Mesenchymal stem cell (in vitro differentiated cells and primary cell): ENCODE results near the gene SGIP1.
A peak's percentile ranks its signal among the peaks of the same experiment; 100 is the strongest.

ENCODE experiments used
- DNase-seq: peaks from one replicate; pipeline ENCODE4 v3.0.0-alpha.2; 2013
- H2AFZ ChIP-seq: one replicate; pipeline ENCODE4 v1.6.1; 2013; ENCODE audit warnings: low read depth, mild to moderate bottlenecking, control low read depth, inconsistent platforms, low read length, moderate library complexity
- H2AK5ac ChIP-seq: 2 replicates; pipeline ENCODE4 v1.6.1; 2013; ENCODE audit warnings: low read length, moderate library complexity, mild to moderate bottlenecking, inconsistent platforms; ENCODE audit not compliant: severe bottlenecking
- H2BK120ac ChIP-seq: one replicate; pipeline ENCODE4 v1.6.1; 2013; ENCODE audit warnings: low read depth, mild to moderate bottlenecking, inconsistent platforms, low read length, moderate library complexity
- H2BK12ac ChIP-seq, 2 experiments: one replicate each; pipeline ENCODE4 v1.6.1; 2013; ENCODE audit warnings: inconsistent platforms in 2 of 2, low read length in 2 of 2, mild to moderate bottlenecking in 2 of 2, moderate library complexity in 2 of 2, control low read depth in 1 of 2
- H2BK15ac ChIP-seq: one replicate; pipeline ENCODE4 v1.6.1; 2013; ENCODE audit warnings: mild to moderate bottlenecking, low read depth, inconsistent platforms; ENCODE audit not compliant: poor library complexity, severe bottlenecking
- H2BK5ac ChIP-seq: 2 replicates; pipeline ENCODE4 v1.6.1; 2013; ENCODE audit warnings: low read depth, mild to moderate bottlenecking, low read length, control low read depth, inconsistent platforms; ENCODE audit not compliant: poor library complexity, severe bottlenecking
- H3K14ac ChIP-seq, 2 experiments: one replicate each; pipeline ENCODE4 v1.6.1; 2013; ENCODE audit warnings: inconsistent platforms in 2 of 2, low read length in 2 of 2, control low read depth in 1 of 2, mild to moderate bottlenecking in 1 of 2, moderate library complexity in 1 of 2
- H3K18ac ChIP-seq, 2 experiments: one replicate each; pipeline ENCODE4 v1.6.1; 2013; ENCODE audit warnings: inconsistent platforms in 2 of 2, low read length in 2 of 2, control low read depth in 1 of 2, low read depth in 1 of 2, mild to moderate bottlenecking in 1 of 2
- H3K23ac ChIP-seq, 2 experiments: one replicate each; pipeline ENCODE4 v1.6.1; 2013; ENCODE audit warnings: inconsistent platforms in 2 of 2, low read length in 2 of 2, mild to moderate bottlenecking in 2 of 2, moderate library complexity in 2 of 2, control low read depth in 1 of 2
- H3K27ac ChIP-seq: 2 replicates; pipeline ENCODE4 v1.5.1; 2013; ENCODE audit warnings: mild to moderate bottlenecking, moderate library complexity, low read length, control low read depth, inconsistent platforms; ENCODE audit not compliant: poor library complexity, severe bottlenecking
- H3K27me3 ChIP-seq, 2 experiments: 2 replicates each; pipeline versions ENCODE4 v1.6.1 to v1.7.0; 2013; ENCODE audit warnings: low read length in 2 of 2, mild to moderate bottlenecking in 2 of 2, moderate library complexity in 2 of 2, control low read depth in 1 of 2, inconsistent platforms in 1 of 2; ENCODE audit not compliant: control insufficient read depth in 1 of 2, insufficient read depth in 1 of 2
- H3K36me3 ChIP-seq, 2 experiments: 2 replicates each; pipeline versions ENCODE4 v1.6.1 to v1.7.0; 2013; ENCODE audit warnings: low read length in 2 of 2, control low read depth in 1 of 2, inconsistent platforms in 1 of 2, low read depth in 1 of 2, mild to moderate bottlenecking in 1 of 2; ENCODE audit not compliant: insufficient read depth in 2 of 2, control insufficient read depth in 1 of 2
- H3K4ac ChIP-seq, 2 experiments: one replicate each; pipeline ENCODE4 v1.6.1; 2013; ENCODE audit warnings: inconsistent platforms in 2 of 2, low read length in 2 of 2, mild to moderate bottlenecking in 2 of 2, moderate library complexity in 2 of 2, control low read depth in 1 of 2, low read depth in 1 of 2
- H3K4me1 ChIP-seq: 2 replicates; pipeline ENCODE4 v1.6.1; 2013; ENCODE audit warnings: low read depth, low read length, control low read depth; ENCODE audit not compliant: control insufficient read depth, insufficient read depth
- H3K4me2 ChIP-seq: 2 replicates; pipeline ENCODE4 v1.6.1; 2013; ENCODE audit warnings: low read length, mild to moderate bottlenecking, inconsistent platforms; ENCODE audit not compliant: poor library complexity, severe bottlenecking
- H3K4me3 ChIP-seq, 2 experiments: 2 replicates each; pipeline versions ENCODE4 v1.5.1 to v1.7.0; 2013; ENCODE audit warnings: low read length in 2 of 2, mild to moderate bottlenecking in 2 of 2, control low read depth in 1 of 2, low read depth in 1 of 2; ENCODE audit not compliant: insufficient read depth in 1 of 2
- H3K79me1 ChIP-seq: replicated peaks from 2 replicates; pipeline ENCODE4 v1.6.1; 2013; ENCODE audit warnings: mild to moderate bottlenecking, control low read depth, low read length, inconsistent platforms; ENCODE audit not compliant: poor library complexity, severe bottlenecking
- H3K9ac ChIP-seq: 2 replicates; pipeline ENCODE4 v1.7.0; 2013; ENCODE audit warnings: mild to moderate bottlenecking, low read length, moderate library complexity
- H3K9me3 ChIP-seq: 2 replicates; pipeline ENCODE4 v1.7.0; 2013; ENCODE audit warnings: mild to moderate bottlenecking, low read length; ENCODE audit not compliant: control insufficient read depth
- H4K8ac ChIP-seq: one replicate; pipeline ENCODE4 v1.6.1; 2013; ENCODE audit warnings: inconsistent platforms, mild to moderate bottlenecking, low read length, moderate library complexity
- H4K91ac ChIP-seq: one replicate; pipeline ENCODE4 v1.6.1; 2013; ENCODE audit warnings: mild to moderate bottlenecking, low read length, inconsistent platforms
- WGBS: methylation state at CpG from one replicate; pipeline ENCODE4 v1.1.7; 2013; ENCODE audit warnings: mixed read lengths; 5-methylcytosine and 5-hydroxymethylcytosine counted together

The SGIP1 gene

GRCh38 chr1:66511118-66511517 lies 22.8 kb upstream of the SGIP1 start:
- Histone ChIP-seq H3K27ac (no peak overlapping the region), H3K4me2 (no peak overlapping the region), H2BK12ac (no peak overlapping the region), H3K79me1 (no peaks in the 10 kb centered on the region), H3K14ac (no peak overlapping the region), H2BK5ac (no peak overlapping the region), H3K18ac (no peak overlapping the region), H3K9ac (no peak overlapping the region), H2AK5ac (no peak overlapping the region), H3K27me3 (no peaks in the 10 kb centered on the region), H4K8ac (no peak overlapping the region), H3K4ac (no peak overlapping the region), H2BK15ac (no peak overlapping the region), H3K9me3 (peaks cover 4% of the 10 kb centered on the region), H3K23ac (no peak overlapping the region), H2AFZ (no peak overlapping the region), H4K91ac (no peak overlapping the region), H3K36me3 (no peaks in the 10 kb centered on the region), H3K4me1 (peaks cover 1% of the 10 kb centered on the region), H2BK120ac (no peak overlapping the region), H3K4me3 (no peak overlapping the region)
- DNase-seq: no peak
- no CpG with 5 or more reads among the region's 1 CpG for WGBS

- H3K9me3 ChIP-seq: peaks cover 4% of the 10 kb centered on the region
- no peak overlapping the region for H2AFZ ChIP-seq
Measured at GRCh38 chr1:66517959-66518358, 16.0 kb upstream of the SGIP1 start.

GRCh38 chr1:66518654-66519053 lies 15.3 kb upstream of the SGIP1 start:
- 100% methylated on average over 2 of the region's 2 CpGs for WGBS
- no peaks in the 10 kb centered on the region for H3K79me1 ChIP-seq
- no peak overlapping the region for H2BK120ac ChIP-seq
- no peaks in the 10 kb centered on the region for H3K9me3 ChIP-seq
- no peak overlapping the region for H2AFZ ChIP-seq
- no peak overlapping the region for H2AK5ac ChIP-seq
- H3K4me3 ChIP-seq: no peak overlapping the region
- H3K14ac ChIP-seq: no peak overlapping the region
- H3K27me3 ChIP-seq: no peaks in the 10 kb centered on the region
- no peak overlapping the region for H3K4me2 ChIP-seq
- H3K36me3 ChIP-seq: no peaks in the 10 kb centered on the region
- no peak overlapping the region for H3K23ac ChIP-seq
- H3K4ac ChIP-seq: no peak overlapping the region
- no peak overlapping the region for H2BK12ac ChIP-seq
- H2BK5ac ChIP-seq: no peak overlapping the region
- no peak overlapping the region for H3K18ac ChIP-seq
- H2BK15ac ChIP-seq: no peak overlapping the region
- no peak overlapping the region for H4K8ac ChIP-seq
- H3K9ac ChIP-seq: no peak overlapping the region
- H3K4me1 ChIP-seq: no peaks in the 10 kb centered on the region
- H3K27ac ChIP-seq: no peak overlapping the region
- H4K91ac ChIP-seq: no peak overlapping the region
- DNase-seq: no peak

More at GRCh38 chr1:66517959-66518358, 16.0 kb upstream of the SGIP1 start:
- Histone ChIP-seq H3K27me3 (no peaks in the 10 kb centered on the region), H3K27ac (no peak overlapping the region), H3K23ac (no peak overlapping the region), H3K14ac (no peak overlapping the region), H2BK5ac (no peak overlapping the region), H3K4me3 (no peak overlapping the region), H2BK15ac (no peak overlapping the region), H2BK12ac (no peak overlapping the region), H3K4me1 (no peaks in the 10 kb centered on the region), H4K8ac (no peak overlapping the region), H3K18ac (peak overlapping the region in 1 of 2 experiments; percentile 62), H3K79me1 (no peaks in the 10 kb centered on the region), H3K36me3 (no peaks in the 10 kb centered on the region), H3K9ac (no peak overlapping the region), H3K4me2 (no peak overlapping the region), H4K91ac (no peak overlapping the region), H3K4ac (no peak overlapping the region), H2AK5ac (no peak overlapping the region), H2BK120ac (no peak overlapping the region)
- no peak for DNase-seq
- WGBS: 99% methylated on average over 5 of the region's 6 CpGs

- Histone ChIP-seq H3K4me3 (no peak overlapping the region), H2AK5ac (no peak overlapping the region), H3K9ac (no peak overlapping the region), H3K36me3 (no peaks in the 10 kb centered on the region), H3K79me1 (no peaks in the 10 kb centered on the region), H3K14ac (no peak overlapping the region), H3K9me3 (no peaks in the 10 kb centered on the region), H3K23ac (no peak overlapping the region), H2BK15ac (no peak overlapping the region), H3K27ac (no peak overlapping the region), H3K18ac (no peak overlapping the region), H3K27me3 (no peaks in the 10 kb centered on the region), H2AFZ (no peak overlapping the region), H3K4me1 (no peaks in the 10 kb centered on the region), H4K8ac (no peak overlapping the region), H3K4ac (no peak overlapping the region), H2BK120ac (no peak overlapping the region), H2BK5ac (no peak overlapping the region), H2BK12ac (no peak overlapping the region), H3K4me2 (no peak overlapping the region), H4K91ac (no peak overlapping the region)
- WGBS: 100% methylated on average over 2 of the region's 3 CpGs
- no peak for DNase-seq
Measured at GRCh38 chr1:66519992-66520391, 14.0 kb upstream of the SGIP1 start.
